Epidermal melanocyte (primary cell): ENCODE data around the gene PI4KA.
"Not testable (repeated sequence)": the region's sequence is repeated elsewhere in the genome, so short reads cannot be mapped to it uniquely, and the experiment has no call there.

Source experiments
- DNase-seq: peaks from one replicate; pipeline ENCODE4 v3.0.0; 2011; ENCODE audit warnings: low spot score; ENCODE audit not compliant: insufficient read length

PI4KA gene

GRCh38 chr22:20668769-20669168 is 189.8 kb downstream of the PI4KA start:
- DNase-seq: not testable (repeated sequence)

DNA sequence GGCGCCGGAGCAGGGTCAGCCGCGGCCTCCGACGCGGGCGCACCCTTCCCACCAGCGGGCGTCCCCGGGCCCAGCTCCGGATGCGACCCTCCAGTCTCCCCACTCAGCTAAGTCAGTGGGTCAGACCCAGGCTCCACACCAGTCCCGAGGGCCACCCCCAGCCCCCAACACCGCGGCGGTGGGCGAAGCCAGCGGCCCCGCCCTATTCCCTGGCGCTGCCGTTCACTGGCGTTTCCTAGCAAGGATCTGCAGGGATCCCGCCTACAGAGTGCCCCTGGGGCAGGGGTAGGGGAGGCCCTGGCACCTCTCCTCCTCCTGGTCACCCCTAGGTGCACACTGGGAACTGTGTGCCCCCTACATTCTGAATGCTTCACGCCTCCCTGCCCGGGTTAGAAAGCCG is 190.4 kb downstream of the PI4KA start:
- not testable (repeated sequence) for DNase-seq

DNA sequence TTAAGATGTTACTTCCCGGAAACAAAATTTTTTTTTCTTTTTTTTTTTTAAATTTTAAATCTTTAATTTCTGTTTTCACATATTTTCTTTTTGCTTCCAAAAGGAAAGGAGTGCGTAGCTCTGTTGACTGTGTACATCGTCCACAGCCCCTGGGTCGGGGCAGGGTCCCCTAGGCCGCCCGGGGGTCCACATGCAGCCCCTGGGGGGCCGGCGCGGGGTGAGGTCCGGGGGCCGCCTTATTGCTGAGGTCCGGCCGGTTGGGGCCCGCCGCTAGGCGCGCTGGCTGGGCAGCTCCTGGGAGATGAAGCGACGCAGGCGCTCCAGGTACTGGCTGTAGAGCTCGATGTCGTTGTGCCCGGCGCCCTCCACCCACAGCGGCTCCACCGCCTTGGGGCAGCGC is 191.1 kb downstream of the PI4KA start:
- DNase-seq: not testable (repeated sequence)

GRCh38 chr22:20666560-20666959 is 192.1 kb downstream of the PI4KA start:
- no peak for DNase-seq

DNA sequence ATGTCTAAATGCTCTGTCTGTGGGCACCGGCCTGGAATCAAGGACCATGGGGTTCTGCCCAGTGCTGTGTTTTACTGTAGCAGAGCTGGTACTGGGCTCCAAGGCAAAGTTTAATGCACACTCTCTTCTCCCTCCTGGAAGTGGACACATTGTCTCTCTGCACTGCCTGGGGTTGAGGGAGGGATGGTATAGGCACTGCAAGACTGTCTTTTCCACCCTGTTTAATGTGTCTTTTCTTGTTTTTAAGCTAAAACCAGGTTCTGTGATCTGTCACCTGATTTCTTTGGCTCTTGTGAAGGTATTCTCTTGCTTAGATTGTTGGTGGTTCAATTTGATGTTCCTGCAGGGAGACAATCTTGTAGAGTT is 194.0 kb downstream of the PI4KA start:
- no peak for DNase-seq

DNA sequence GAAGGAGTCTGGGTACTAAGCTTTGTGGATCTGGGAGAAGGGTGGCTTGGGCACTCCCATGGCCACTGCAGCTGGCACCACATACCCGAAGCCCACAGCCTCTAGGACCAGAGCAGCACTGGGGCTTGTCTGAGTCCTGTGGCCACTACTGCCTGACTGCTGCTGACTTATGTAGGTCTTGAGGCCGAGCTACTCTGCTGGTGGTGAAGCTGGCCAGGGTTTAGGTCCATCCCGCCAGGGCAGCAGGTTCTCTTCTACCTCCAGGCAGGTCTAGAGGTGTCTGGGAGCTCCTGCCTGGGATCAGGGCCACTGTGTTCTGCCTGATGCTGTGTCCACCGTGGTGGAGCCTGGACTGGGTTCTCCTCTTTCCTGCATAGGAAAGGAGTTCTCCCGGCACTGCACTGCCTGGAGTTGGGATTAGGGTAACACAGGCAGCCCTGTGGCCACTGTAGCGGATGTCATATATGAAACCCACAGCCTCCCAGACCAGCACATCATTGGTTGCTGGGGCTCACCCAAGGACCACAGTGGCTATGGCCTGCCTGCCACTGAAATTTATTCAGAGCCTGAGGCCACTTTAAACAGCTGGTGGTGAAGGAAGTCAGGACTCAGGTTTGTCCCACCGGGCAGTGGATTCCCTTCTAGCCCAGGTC is 194.5 kb downstream of the PI4KA start:
- no peak for DNase-seq

GRCh38 chr22:20663137-20663828 is 195.3 kb downstream of the PI4KA start:
- DNase-seq: no peak

DNA sequence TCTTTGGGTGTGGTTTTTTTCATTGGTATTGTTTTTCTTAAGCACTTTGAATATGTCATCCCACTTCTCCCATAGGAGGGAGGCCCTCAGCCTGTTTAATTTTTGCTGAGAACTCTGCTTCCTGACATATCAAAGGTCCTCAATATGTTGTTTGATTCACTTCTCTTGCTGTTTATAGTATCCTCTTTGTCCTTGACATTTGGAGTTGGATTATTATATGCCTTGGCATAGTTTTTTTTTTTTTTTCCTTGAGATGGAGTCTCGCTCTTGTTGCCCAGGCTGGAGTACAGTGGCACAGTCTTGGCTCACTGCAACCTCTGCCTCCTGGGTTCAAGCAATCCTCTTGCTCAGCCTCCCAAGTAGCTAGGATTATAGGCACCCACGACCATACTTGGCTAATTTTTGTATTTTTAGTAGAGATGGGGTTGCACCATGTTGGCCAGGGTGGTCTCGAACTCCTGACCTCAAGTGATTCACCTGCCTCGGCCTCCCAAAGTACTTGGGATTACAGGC is 196.0 kb downstream of the PI4KA start:
- not testable (repeated sequence) for DNase-seq

DNA sequence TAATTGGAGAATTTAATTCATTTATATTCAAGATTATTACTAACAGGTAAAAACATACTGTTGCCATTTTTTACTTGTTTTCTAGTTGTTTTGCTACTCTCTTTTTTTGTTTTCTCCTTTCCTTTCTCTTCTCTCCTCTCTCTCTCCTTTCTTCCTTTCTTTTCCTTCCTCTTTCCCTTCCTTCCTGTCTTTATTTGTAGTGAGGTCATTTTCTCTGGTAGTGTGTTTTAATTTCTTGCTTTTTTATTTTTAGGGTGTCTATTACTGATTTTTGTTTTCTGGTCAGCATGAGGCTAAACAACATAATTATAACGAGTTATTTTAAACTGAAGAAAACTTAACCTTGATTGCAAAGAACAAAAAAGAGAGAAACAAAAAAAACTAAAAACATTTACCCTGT is 197.1 kb downstream of the PI4KA start:
- no peak for DNase-seq

DNA sequence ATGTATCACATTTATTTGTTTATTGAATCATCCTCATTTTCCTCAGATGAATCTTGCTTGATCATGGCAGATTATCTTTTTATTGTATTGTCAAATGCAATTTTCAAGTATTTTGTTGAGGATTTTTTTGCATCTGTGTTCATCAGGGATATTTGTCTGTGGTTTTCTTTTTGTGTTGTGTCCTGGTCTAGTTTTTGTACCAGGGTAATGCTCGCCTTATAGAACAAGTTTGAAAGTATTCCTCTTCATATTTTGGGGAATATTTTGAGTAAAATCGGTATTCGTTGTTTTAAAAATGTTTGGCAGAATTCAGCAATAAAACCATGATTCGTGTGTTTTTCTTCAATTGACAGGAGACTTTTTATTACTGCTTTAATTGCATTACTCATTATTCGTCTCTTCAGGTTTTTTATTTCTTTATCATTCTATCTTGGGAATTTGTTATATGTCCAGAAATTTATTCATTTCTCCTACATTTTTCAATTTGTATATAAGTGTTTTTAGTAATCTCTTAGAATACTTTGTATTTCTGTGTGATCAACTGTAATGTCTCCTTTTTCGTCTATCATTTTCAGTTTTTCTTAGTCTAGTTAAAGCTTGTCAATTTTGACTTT is 198.1 kb downstream of the PI4KA start:
- no peak for DNase-seq

GRCh38 chr22:20659920-20660319 is 198.7 kb downstream of the PI4KA start:
- no peak for DNase-seq

DNA sequence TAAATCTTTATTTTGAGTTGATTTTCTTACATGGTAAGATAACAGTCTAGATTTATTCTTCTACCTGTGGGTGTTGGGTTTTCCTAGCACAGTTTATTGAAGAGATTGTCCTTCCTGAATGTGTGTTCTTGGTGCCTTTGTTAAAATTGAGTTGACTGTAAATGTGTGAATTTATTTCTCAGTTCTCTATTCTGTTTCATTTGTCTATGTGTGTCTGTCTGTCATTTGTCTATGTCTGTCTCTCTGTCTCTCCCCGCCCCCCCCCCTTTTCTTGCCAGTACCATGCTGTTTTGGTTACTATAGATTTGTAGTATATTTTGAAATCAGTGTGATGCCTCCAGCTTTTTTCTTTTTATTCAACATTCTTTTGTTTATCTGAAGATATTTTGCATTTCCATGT is 199.4 kb downstream of the PI4KA start:
- DNase-seq: no peak

DNA sequence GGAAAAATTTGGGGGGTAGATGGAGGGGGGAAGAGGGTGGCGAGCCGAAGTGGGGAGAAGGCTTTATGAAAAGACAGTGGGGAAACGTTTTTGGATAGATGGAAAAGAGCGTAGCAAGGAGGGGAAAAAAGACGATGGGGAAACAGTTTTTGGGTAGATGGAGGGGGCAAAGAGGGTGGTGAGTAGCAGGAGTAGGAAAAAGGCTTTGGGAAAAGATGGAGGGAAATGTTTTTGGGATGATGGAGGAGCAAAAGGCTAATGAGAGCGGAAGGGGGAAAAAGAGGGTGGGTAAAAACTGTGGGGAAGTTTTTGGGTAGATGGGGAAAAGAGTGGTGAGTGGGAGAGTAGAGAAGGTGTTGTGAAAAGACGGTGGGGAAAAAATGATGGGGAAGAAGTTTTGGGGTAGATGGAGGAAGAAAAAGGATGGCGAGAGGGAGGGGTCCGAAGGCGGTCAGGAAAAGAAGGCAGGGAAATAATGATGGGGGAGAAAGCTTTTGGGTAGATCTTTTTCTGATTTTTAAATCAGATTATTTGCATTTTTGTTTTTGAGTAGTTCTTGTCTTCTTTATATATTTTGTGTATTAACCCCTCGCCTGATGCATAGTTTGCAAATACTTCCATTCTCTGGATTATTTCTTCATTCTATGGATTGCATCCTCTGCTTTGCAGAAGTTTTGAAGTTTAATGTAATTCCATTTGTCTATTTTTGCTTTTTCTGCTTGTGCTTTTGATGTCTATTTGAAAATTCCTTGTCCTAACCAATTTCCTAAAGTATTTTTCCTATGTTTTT is 200.0 kb downstream of the PI4KA start:
- DNase-seq: no peak

- DNase-seq: no peak
Observed at GRCh38 chr22:20657963-20658362, 200.6 kb downstream of the PI4KA start.
